H1 (cell line): ENCODE data around the gene DPM3.

Source experiments
- CTCF ChIP-seq, 3 experiments: IDR thresholded peaks; 1 replicate in 2 of 3; 2 replicates in 1 of 3; pipeline versions ENCODE4 v1.5.1 to v1.6.1; 2011; ENCODE audit warnings: low read length in 3 of 3, mild to moderate bottlenecking in 3 of 3, inconsistent platforms in 2 of 3, low read depth in 1 of 3, moderate library complexity in 1 of 3; ENCODE audit not compliant: insufficient read depth in 1 of 3; ENCODE audit errors: control extremely low read depth in 1 of 3
- EP300 ChIP-seq, 2 experiments: IDR thresholded peaks; 1 replicate in 1 of 2; 2 replicates in 1 of 2; pipeline ENCODE4 v1.6.1; 2011 to 2012; ENCODE audit warnings: low read depth in 2 of 2, low read length in 2 of 2, mild to moderate bottlenecking in 2 of 2, borderline replicate concordance in 1 of 2, inconsistent platforms in 1 of 2, moderate library complexity in 1 of 2
- EZH2 ChIP-seq: fragments of 200-600 bp; sonication (generic); IDR thresholded peaks from 2 replicates; pipeline ENCODE4 v1.7.1; 2012; ENCODE audit warnings: low read depth, mild to moderate bottlenecking, moderate library complexity, low read length, inconsistent platforms; ENCODE audit not compliant: severe bottlenecking
- HDAC2 ChIP-seq, 2 experiments: fragments of 300-600 bp in 1 of 2; sonication (generic) in 1 of 2; IDR thresholded peaks; 2 replicates each; pipeline ENCODE4 v1.6.1; 2011 to 2012; ENCODE audit warnings: low read depth in 2 of 2, low read length in 2 of 2, mild to moderate bottlenecking in 2 of 2, moderate library complexity in 2 of 2, borderline replicate concordance in 1 of 2, inconsistent platforms in 1 of 2

DNA sequence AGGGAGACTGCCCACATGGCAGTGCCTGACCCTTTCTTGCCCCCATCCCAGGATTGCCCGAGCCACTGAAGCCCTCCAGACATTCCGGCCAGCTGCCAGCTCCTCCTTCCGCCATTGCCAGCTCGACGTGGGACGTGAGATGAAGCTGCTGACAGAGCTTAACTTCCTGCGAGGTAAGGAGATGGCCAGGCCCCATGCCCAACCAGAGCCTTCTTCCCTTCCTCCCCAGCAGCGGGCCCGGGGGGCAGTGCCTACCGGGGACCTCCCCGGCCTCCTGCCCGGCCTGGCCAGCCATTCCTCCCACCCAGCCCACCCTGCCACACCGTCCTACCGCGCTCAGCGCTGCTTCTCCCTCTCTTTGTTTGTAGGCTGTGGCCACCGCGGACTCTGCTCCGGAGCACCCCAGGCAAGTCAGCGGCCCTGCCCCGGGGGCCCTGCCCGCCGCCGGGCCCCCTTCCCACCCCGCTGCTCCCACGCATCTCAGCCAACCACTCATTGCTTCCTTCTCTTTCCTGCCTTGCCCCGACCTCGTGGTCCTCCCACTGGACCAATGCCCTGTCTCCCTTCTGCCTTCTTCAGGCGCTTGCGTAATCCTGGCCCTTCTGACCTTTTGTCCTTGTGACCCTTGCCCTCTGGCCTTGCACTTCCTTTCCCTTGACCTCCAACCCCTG, 38.2 kb upstream of the DPM3 start:
- TF ChIP-seq CTCF (IDR thresholded peaks at IDR 0.05; ENCODE audit: control extremely low read depth in 1 of 3, insufficient read depth in 1 of 3, low read depth in 1 of 3, low read length in 3 of 3) (no peak), EP300 (IDR thresholded peaks at IDR 0.05; ENCODE audit: borderline replicate concordance in 1 of 2, low read depth in 2 of 2, low read length in 2 of 2) (no peak), HDAC2 (IDR thresholded peaks at IDR 0.05; ENCODE audit: borderline replicate concordance in 1 of 2, low read depth in 2 of 2, low read length in 2 of 2) (no peak), EZH2 (no peak)
